SU-DHL-6 (cell line): ENCODE results near the gene PRDX1.

Experiments
- EZH2phosphoT487 ChIP-seq: fragments of 200-600 bp; sonication (generic), shearing (Covaris generic); conservative IDR thresholded peaks from 2 replicates; pipeline ENCODE4 v1.6.1; 2018; ENCODE audit warnings: mild to moderate bottlenecking, antibody characterized with exemption, low read length, moderate library complexity, mixed read lengths
- TF ChIP-seq, protein P1 (sequence below): fragments of 200-600 bp; sonication (generic); IDR thresholded peaks from one replicate; pipeline ENCODE4 v1.5.1; 2017; ENCODE audit warnings: antibody characterized with exemption, mild to moderate bottlenecking, low read length, moderate library complexity; ENCODE audit not compliant: insufficient read depth, poor library complexity, severe bottlenecking

DNA sequence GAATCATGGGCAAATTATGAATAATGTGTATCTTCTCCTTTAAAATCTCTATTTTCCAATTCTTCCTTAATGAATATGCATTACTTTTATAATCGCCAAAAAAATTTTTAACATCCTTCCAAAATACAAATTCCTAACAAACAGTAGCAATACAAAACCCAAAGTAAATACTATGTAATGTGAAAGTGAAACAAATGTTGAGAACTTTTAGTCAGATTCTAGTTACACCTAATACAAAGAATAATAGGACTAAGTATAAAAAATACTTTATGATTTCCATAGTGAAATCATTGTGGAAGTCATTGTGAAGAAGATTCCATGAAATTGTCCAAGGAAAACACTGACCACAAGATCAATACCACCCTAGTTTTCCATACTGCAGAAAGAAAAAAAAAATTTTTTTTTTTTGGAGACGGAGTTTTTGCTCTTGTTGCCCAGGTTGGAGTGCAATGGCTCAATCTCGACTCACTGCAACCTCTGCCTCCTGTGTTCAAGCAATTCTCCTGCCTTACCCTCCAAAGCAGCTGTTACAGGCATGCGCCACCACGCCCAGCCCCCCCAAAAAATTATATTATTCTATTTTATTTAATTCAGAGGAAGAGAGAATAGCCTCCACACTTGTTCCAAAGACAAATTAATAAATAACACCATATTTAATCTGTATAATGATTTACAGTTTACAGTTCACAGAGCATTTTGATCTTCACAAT is 42.5 kb downstream of the PRDX1 start:
- TF ChIP-seq, protein P1, sequence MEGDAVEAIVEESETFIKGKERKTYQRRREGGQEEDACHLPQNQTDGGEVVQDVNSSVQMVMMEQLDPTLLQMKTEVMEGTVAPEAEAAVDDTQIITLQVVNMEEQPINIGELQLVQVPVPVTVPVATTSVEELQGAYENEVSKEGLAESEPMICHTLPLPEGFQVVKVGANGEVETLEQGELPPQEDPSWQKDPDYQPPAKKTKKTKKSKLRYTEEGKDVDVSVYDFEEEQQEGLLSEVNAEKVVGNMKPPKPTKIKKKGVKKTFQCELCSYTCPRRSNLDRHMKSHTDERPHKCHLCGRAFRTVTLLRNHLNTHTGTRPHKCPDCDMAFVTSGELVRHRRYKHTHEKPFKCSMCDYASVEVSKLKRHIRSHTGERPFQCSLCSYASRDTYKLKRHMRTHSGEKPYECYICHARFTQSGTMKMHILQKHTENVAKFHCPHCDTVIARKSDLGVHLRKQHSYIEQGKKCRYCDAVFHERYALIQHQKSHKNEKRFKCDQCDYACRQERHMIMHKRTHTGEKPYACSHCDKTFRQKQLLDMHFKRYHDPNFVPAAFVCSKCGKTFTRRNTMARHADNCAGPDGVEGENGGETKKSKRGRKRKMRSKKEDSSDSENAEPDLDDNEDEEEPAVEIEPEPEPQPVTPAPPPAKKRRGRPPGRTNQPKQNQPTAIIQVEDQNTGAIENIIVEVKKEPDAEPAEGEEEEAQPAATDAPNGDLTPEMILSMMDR: no peak
- TF ChIP-seq EZH2phosphoT487: no peak
